OCI-LY3 (cell line): ENCODE results near the gene SURF6.

Source experiments
- H2AFZ ChIP-seq: fragments of 200-600, 300-600 bp; shearing (Covaris generic); 2 replicates; pipeline ENCODE4 v1.6.0; 2014; ENCODE audit warnings: antibody characterized with exemption, low read depth, low read length
- H3K27ac ChIP-seq: fragments of 200-600, 300-600 bp; sonication (generic); 2 replicates; pipeline ENCODE4 v1.5.1; 2014; ENCODE audit warnings: mild to moderate bottlenecking, low read length, moderate library complexity, mixed read lengths
- H3K27me3 ChIP-seq: fragments of 200-600, 300-600 bp; sonication (generic); 2 replicates; pipeline ENCODE4 v1.6.1; 2014; ENCODE audit warnings: low read depth, low read length, mixed read lengths
- H3K36me3 ChIP-seq: fragments of 200-600, 300-600 bp; sonication (generic); replicated peaks from 2 replicates; pipeline ENCODE3; 2014; ENCODE audit warnings: low read depth, low read length, mixed read lengths
- H3K4me1 ChIP-seq: fragments of 300-600, 200-600 bp; sonication (generic); 2 replicates; pipeline ENCODE4 v1.6.1; 2014; ENCODE audit warnings: low read length, mixed read lengths
- H3K4me2 ChIP-seq: fragments of 200-600, 300-600 bp; sonication (generic); 2 replicates; pipeline ENCODE4 v1.6.1; 2014; ENCODE audit warnings: low read length, mixed read lengths
- H3K4me3 ChIP-seq: fragments of 300-600, 200-600 bp; sonication (generic); 2 replicates; pipeline ENCODE4 v1.5.1; 2014; ENCODE audit warnings: antibody characterized with exemption, mild to moderate bottlenecking, low read length, moderate library complexity
- H3K79me2 ChIP-seq: fragments of 300-600, 200-600 bp; shearing (Covaris generic); 2 replicates; pipeline ENCODE4 v1.6.1; 2014; ENCODE audit warnings: mild to moderate bottlenecking, low read length, mixed read lengths
- H3K9ac ChIP-seq: fragments of 300-600, 200-600 bp; shearing (Covaris generic); 2 replicates; pipeline ENCODE4 v1.6.0; 2014; ENCODE audit warnings: mild to moderate bottlenecking, low read length, moderate library complexity
- H3K9me3 ChIP-seq: fragments of 200-600, 300-600 bp; shearing (Covaris generic); 2 replicates; pipeline ENCODE4 v1.6.1; 2014; ENCODE audit warnings: low read length, mixed read lengths; ENCODE audit not compliant: insufficient read depth
- H4K20me1 ChIP-seq: fragments of 200-600, 300-600 bp; sonication (generic); 2 replicates; pipeline ENCODE4 v1.6.1; 2016; ENCODE audit warnings: low read length, mixed read lengths; ENCODE audit not compliant: insufficient read depth
- EZH2phosphoT487 ChIP-seq: fragments of 200-600 bp; shearing (Covaris generic); IDR thresholded peaks from 2 replicates; pipeline ENCODE4 v1.6.1; 2018; ENCODE audit warnings: antibody characterized with exemption, mixed run types, low read depth
- TF ChIP-seq, protein P1 (sequence below): fragments of 200-600, 300-600 bp; sonication (generic); IDR thresholded peaks from 2 replicates; pipeline ENCODE4 v1.5.1; 2014; ENCODE audit warnings: antibody characterized with exemption, low read length, low read depth

The SURF6 gene

GRCh38 chr9:133356391-133357091 is 20.6 kb upstream of the SURF6 start, which contains the start of the genes SURF1 and SURF2:
TSS of gene SURF1 (minus strand) at chr9:133356487. CDS start at chr9:133356453, 34 bp downstream.
TSS of gene SURF2 (plus strand) at chr9:133356550. CDS start at chr9:133356593, 43 bp downstream.
- Histone ChIP-seq H3K9ac (peak within 1 kb of the TSS; percentile 67), H3K79me2 (peaks cover 30% of the 10 kb centered on the region), H4K20me1 (peaks cover 10% of the 10 kb centered on the region), H2AFZ (no peak within 1 kb of the TSS; the same call in 1 of the 2 replicates), H3K4me3 (peak within 1 kb of the TSS; percentile 87), H3K36me3 (peaks cover 28% of the 10 kb centered on the region), H3K27me3 (no peaks in the 10 kb centered on the region), H3K4me2 (peak within 1 kb of the TSS; percentile 76), H3K27ac (no peak within 1 kb of the TSS), H3K4me1 (peaks cover 16% of the 10 kb centered on the region), H3K9me3 (no peaks in the 10 kb centered on the region)
- TF ChIP-seq EZH2phosphoT487, result no peak
- TF ChIP-seq, protein P1, sequence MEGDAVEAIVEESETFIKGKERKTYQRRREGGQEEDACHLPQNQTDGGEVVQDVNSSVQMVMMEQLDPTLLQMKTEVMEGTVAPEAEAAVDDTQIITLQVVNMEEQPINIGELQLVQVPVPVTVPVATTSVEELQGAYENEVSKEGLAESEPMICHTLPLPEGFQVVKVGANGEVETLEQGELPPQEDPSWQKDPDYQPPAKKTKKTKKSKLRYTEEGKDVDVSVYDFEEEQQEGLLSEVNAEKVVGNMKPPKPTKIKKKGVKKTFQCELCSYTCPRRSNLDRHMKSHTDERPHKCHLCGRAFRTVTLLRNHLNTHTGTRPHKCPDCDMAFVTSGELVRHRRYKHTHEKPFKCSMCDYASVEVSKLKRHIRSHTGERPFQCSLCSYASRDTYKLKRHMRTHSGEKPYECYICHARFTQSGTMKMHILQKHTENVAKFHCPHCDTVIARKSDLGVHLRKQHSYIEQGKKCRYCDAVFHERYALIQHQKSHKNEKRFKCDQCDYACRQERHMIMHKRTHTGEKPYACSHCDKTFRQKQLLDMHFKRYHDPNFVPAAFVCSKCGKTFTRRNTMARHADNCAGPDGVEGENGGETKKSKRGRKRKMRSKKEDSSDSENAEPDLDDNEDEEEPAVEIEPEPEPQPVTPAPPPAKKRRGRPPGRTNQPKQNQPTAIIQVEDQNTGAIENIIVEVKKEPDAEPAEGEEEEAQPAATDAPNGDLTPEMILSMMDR, result no peak

- Histone ChIP-seq H2AFZ (no peak overlapping the region), H3K4me2 (peak overlapping the region; percentile 76), H3K27me3 (no peaks in the 10 kb centered on the region), H3K4me3 (peak overlapping the region; percentile 87), H3K36me3 (peaks cover 29% of the 10 kb centered on the region), H3K9ac (peak overlapping the region; percentile 63), H4K20me1 (peaks cover 15% of the 10 kb centered on the region), H3K27ac (no peak overlapping the region), H3K4me1 (peaks cover 16% of the 10 kb centered on the region), H3K9me3 (no peaks in the 10 kb centered on the region), H3K79me2 (peaks cover 30% of the 10 kb centered on the region)
- no peak for TF ChIP-seq EZH2phosphoT487
- TF ChIP-seq, protein P1, result no peak
These were observed 19.9 kb upstream of the SURF6 start for GRCh38 chr9:133355881-133356357.

DNA sequence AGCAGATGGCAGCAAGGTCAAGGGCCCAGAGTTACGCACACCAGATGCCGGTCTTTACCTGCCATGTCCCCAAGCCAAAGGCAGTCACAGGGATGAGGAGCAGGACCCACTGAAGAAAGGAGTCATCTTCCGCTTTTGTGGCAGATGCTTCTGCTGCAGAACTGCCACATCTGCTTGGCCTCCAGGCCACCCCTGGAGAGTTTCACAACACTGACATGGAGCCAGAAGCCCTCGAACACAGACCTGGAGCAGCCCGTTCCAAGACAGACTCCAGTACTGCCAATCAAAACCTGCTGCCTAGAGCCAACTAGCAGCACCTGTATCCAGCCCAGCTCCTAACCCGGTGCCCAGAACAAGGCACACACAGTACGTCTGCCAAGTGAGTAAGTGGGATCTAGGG is 18.8 kb upstream of the SURF6 start:
- Histone ChIP-seq H3K79me2 (peaks cover 37% of the 10 kb centered on the region), H3K9me3 (no peaks in the 10 kb centered on the region), H3K4me3 (no peak overlapping the region), H3K4me2 (peak overlapping the region; percentile 76), H3K27ac (no peak overlapping the region), H4K20me1 (peaks cover 23% of the 10 kb centered on the region), H2AFZ (no peak overlapping the region), H3K4me1 (peaks cover 18% of the 10 kb centered on the region), H3K36me3 (peaks cover 33% of the 10 kb centered on the region), H3K9ac (no peak overlapping the region), H3K27me3 (no peaks in the 10 kb centered on the region)
- TF ChIP-seq, protein P1, result no peak
- no peak for TF ChIP-seq EZH2phosphoT487

GRCh38 chr9:133353548-133353947 is 17.6 kb upstream of the SURF6 start:
- TF ChIP-seq, protein P1, result no peak
- no peak for TF ChIP-seq EZH2phosphoT487
- H3K36me3 ChIP-seq, result peaks cover 45% of the 10 kb centered on the region
- no peak overlapping the region for H3K4me3 ChIP-seq
- no peak overlapping the region for H3K4me2 ChIP-seq
- no peaks in the 10 kb centered on the region for H3K9me3 ChIP-seq
- H3K27ac ChIP-seq, result no peak overlapping the region
- peaks cover 27% of the 10 kb centered on the region for H3K4me1 ChIP-seq
- no peak overlapping the region for H3K9ac ChIP-seq
- H3K27me3 ChIP-seq, result no peaks in the 10 kb centered on the region
- H3K79me2 ChIP-seq, result peaks cover 49% of the 10 kb centered on the region
- peaks cover 35% of the 10 kb centered on the region for H4K20me1 ChIP-seq
- no peak overlapping the region for H2AFZ ChIP-seq
